Panc1 (cell line): ENCODE measurements around the gene TEF. TPM values are rescaled to one million over a fixed set of nuclear protein-coding genes. Genes with fewer than 3 reads are reported as not detected.

ENCODE experiments used
- ATAC-seq: fragments of 200-7000 bp; cut with Tn5 transposase; 2 replicates; pipeline ENCODE4 v1.9.1; 2020; ENCODE audit warnings: mild to moderate bottlenecking, moderate library complexity
- BruUV-seq: library from RNA; stranded (reverse); fragments of 400-500 nt; replicated peaks from 2 replicates; lab custom pipeline; 2021; lab: Mats Ljungman, UMichigan
- CTCF ChIA-PET: fragments of 300-600 bp; sonication (Branson Sonifier 250); formaldehyde crosslinking; loops from one replicate; lab custom pipeline; 2022; ENCODE audit warnings: antibody characterized with exemption; lab: Charles Lee
- POLR2A ChIA-PET: fragments of 300-600 bp; sonication (Branson Sonifier 250); formaldehyde crosslinking; loops from one replicate; lab custom pipeline; 2022; ENCODE audit warnings: antibody characterized with exemption; lab: Charles Lee
- DNase-seq: peaks from one replicate; pipeline ENCODE4 v3.0.0-alpha.2; 2010; ENCODE audit warnings: low read depth, low spot score
- H3K27ac ChIP-seq: 2 replicates; pipeline ENCODE4 v1.5.1; 2011; ENCODE audit warnings: mild to moderate bottlenecking, low read length, inconsistent platforms
- H3K27me3 ChIP-seq: fragments of 200-500 bp; sonication (Bioruptor generic); 2 replicates; pipeline ENCODE4 v1.6.0; 2014; ENCODE audit warnings: low read length, inconsistent platforms; ENCODE audit not compliant: control insufficient read depth, insufficient read depth
- H3K36me3 ChIP-seq: fragments of 200-500 bp; sonication (Bioruptor generic); 2 replicates; pipeline ENCODE4 v1.5.1; 2014; ENCODE audit warnings: inconsistent platforms, mild to moderate bottlenecking, low read length, moderate library complexity; ENCODE audit not compliant: control insufficient read depth, insufficient read depth
- H3K4me1 ChIP-seq: 2 replicates; pipeline ENCODE4 v1.5.1; 2011; ENCODE audit warnings: inconsistent platforms, mild to moderate bottlenecking, low read length, moderate library complexity; ENCODE audit not compliant: control insufficient read depth, insufficient read depth
- H3K4me3 ChIP-seq, 2 experiments: 2 replicates each; pipeline ENCODE4 v1.5.1; 2011 to 2012; ENCODE audit warnings: low read depth in 2 of 2, low read length in 2 of 2, mild to moderate bottlenecking in 2 of 2, inconsistent platforms in 1 of 2, moderate library complexity in 1 of 2
- H3K9me3 ChIP-seq: fragments of 200-500 bp; sonication (Bioruptor generic); 2 replicates; pipeline ENCODE4 v1.5.1; 2014; ENCODE audit warnings: low read depth, mild to moderate bottlenecking, inconsistent platforms, low read length, moderate library complexity; ENCODE audit not compliant: control insufficient read depth, insufficient read depth
- CTCF ChIP-seq: fragments of 450-650 bp; IDR thresholded peaks from 2 replicates; pipeline ENCODE4 v1.5.1; 2017; ENCODE audit warnings: mild to moderate bottlenecking
- POLR2AphosphoS5 ChIP-seq: IDR thresholded peaks from 2 replicates; pipeline ENCODE4 v1.6.1; 2012; ENCODE audit warnings: mild to moderate bottlenecking, low read depth, low read length, moderate library complexity
- REST ChIP-seq, 2 experiments: IDR thresholded peaks; 2 replicates each; pipeline ENCODE4 v1.6.1; 2011 to 2012; ENCODE audit warnings: low read depth in 2 of 2, control low read depth in 1 of 2, low read length in 1 of 2, mild to moderate bottlenecking in 1 of 2, moderate library complexity in 1 of 2; ENCODE audit not compliant: insufficient read depth in 1 of 2
- SIN3A ChIP-seq: IDR thresholded peaks from 2 replicates; pipeline ENCODE4 v1.6.1; 2012; ENCODE audit warnings: low read depth, mild to moderate bottlenecking, low read length, moderate library complexity, borderline replicate concordance; ENCODE audit not compliant: insufficient read depth
- TCF7L2 ChIP-seq: IDR thresholded peaks from 2 replicates; pipeline ENCODE4 v1.6.1; 2011; ENCODE audit warnings: mild to moderate bottlenecking, low read depth, low read length, inconsistent platforms
- in situ Hi-C: cut with HindIII; loops from 2 replicates; pipeline ENCODE4 v1.10.0; 2016; ENCODE audit warnings: low sequenced_read_pairs, low pct_unique_long_range_greater_than_20kb
- intact Hi-C: fragments of 100-400 bp; cut with micrococcal nuclease; formaldehyde crosslinking; loops from one replicate; pipeline ENCODE4 v1.10.0; 2022; ENCODE audit not compliant: unreplicated experiment
- total RNA-seq: library from RNA; stranded (reverse); gene quantifications from one replicate; pipeline ENCODE4 v1.2.1, GENCODE V29; 2021; ENCODE audit not compliant: unreplicated experiment

Gene TEF
- total RNA-seq, 1 experiment from 2014 or later, result 7.8 TPM

- DNase-seq (no peak), ATAC-seq (no peak)
- Histone ChIP-seq H3K4me1 (peaks cover 14% of the 10 kb centered on the region), H3K36me3 (no peaks in the 10 kb centered on the region), H3K9me3 (no peaks in the 10 kb centered on the region), H3K27me3 (no peaks in the 10 kb centered on the region), H3K27ac (no peak overlapping the region), H3K4me3 (no peak overlapping the region)
- no TSS peak for BruUV-seq
- no peak for TF ChIP-seq POLR2AphosphoS5
- TF ChIP-seq REST (IDR thresholded peaks at IDR 0.05; ENCODE audit: insufficient read depth in 1 of 2, low read depth in 2 of 2, low read length in 1 of 2), result no peak
- no peak for TF ChIP-seq CTCF
- TF ChIP-seq SIN3A, result no peak
- TF ChIP-seq TCF7L2, result no peak
- POLR2A ChIA-PET, result no interaction called here
- CTCF ChIA-PET, result interaction anchor here (0.7 kb wide), 1 partner anchor 32 kb away, joined by 7 read pairs; no protein-coding TSS in a partner anchor
- in situ Hi-C loops (no loop called here), intact Hi-C loops (no loop called here)
Observed at GRCh38 chr22:41369837-41370236, 11.9 kb upstream of the TEF start.

GRCh38 chr22:41377846-41378245 is 3.9 kb upstream of the TEF start:
- Histone ChIP-seq H3K27ac (no peak overlapping the region), H3K9me3 (no peaks in the 10 kb centered on the region), H3K36me3 (no peaks in the 10 kb centered on the region), H3K27me3 (no peaks in the 10 kb centered on the region), H3K4me3 (no peak overlapping the region), H3K4me1 (peaks cover 10% of the 10 kb centered on the region)
- ChIA-PET CTCF (no interaction called here), POLR2A (interaction anchor here (0.5 kb wide), 1 partner anchor 71 kb away, joined by 9 read pairs; no protein-coding TSS in a partner anchor)
- no peak for ATAC-seq
- no peak for TF ChIP-seq TCF7L2
- TF ChIP-seq SIN3A, result no peak
- no peak for TF ChIP-seq POLR2AphosphoS5
- no peak for TF ChIP-seq CTCF
- TF ChIP-seq REST (IDR thresholded peaks at IDR 0.05; ENCODE audit: insufficient read depth in 1 of 2, low read depth in 2 of 2, low read length in 1 of 2), result no peak
- no peak for DNase-seq
- in situ Hi-C loops (no loop called here), intact Hi-C loops (no loop called here)
- no TSS peak for BruUV-seq
